Measurements from ENCODE around the gene DNAH5.

DNA sequence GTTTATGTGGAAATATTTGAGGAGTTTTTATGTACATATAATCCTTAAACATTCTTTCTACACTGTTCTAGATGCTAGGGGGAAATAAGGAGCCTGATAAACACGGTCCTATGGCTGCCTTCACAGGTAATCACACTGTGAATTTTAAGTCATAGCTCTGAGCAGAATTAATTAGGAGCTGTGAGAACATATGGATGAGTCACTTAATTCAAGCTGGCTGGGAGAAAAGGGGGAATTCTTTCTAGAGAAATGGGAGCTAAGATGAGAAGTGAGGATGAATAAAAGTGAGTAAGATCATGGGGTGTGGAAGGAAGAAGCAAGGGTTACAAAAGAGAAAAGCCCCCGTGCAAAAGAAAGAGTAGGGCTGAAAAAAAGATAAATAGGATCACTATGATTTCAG is 290.8 kb downstream of the DNAH5 start:
- TF ChIP-seq, protein P1, sequence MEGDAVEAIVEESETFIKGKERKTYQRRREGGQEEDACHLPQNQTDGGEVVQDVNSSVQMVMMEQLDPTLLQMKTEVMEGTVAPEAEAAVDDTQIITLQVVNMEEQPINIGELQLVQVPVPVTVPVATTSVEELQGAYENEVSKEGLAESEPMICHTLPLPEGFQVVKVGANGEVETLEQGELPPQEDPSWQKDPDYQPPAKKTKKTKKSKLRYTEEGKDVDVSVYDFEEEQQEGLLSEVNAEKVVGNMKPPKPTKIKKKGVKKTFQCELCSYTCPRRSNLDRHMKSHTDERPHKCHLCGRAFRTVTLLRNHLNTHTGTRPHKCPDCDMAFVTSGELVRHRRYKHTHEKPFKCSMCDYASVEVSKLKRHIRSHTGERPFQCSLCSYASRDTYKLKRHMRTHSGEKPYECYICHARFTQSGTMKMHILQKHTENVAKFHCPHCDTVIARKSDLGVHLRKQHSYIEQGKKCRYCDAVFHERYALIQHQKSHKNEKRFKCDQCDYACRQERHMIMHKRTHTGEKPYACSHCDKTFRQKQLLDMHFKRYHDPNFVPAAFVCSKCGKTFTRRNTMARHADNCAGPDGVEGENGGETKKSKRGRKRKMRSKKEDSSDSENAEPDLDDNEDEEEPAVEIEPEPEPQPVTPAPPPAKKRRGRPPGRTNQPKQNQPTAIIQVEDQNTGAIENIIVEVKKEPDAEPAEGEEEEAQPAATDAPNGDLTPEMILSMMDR (IDR thresholded peaks at IDR 0.05) = no peak
- TF ChIP-seq POLR2A (IDR thresholded peaks at IDR 0.05) = no peak

Measured in esophagus squamous epithelium (tissue), 4 donors.